NCI-H2196 (cell line): ENCODE data around the gene FAT1.
A peak's percentile ranks its signal among the peaks of the same experiment; 100 is the strongest.
"Not testable (repeated sequence)": the region's sequence is repeated elsewhere in the genome, so short reads cannot be mapped to it uniquely, and the experiment has no call there.

Experiments
- DNase-seq: peaks from one replicate; lab custom pipeline; 2025; ENCODE audit not compliant: unreplicated experiment; lab: John Stamatoyannopoulos, UW

Gene FAT1, protein sequence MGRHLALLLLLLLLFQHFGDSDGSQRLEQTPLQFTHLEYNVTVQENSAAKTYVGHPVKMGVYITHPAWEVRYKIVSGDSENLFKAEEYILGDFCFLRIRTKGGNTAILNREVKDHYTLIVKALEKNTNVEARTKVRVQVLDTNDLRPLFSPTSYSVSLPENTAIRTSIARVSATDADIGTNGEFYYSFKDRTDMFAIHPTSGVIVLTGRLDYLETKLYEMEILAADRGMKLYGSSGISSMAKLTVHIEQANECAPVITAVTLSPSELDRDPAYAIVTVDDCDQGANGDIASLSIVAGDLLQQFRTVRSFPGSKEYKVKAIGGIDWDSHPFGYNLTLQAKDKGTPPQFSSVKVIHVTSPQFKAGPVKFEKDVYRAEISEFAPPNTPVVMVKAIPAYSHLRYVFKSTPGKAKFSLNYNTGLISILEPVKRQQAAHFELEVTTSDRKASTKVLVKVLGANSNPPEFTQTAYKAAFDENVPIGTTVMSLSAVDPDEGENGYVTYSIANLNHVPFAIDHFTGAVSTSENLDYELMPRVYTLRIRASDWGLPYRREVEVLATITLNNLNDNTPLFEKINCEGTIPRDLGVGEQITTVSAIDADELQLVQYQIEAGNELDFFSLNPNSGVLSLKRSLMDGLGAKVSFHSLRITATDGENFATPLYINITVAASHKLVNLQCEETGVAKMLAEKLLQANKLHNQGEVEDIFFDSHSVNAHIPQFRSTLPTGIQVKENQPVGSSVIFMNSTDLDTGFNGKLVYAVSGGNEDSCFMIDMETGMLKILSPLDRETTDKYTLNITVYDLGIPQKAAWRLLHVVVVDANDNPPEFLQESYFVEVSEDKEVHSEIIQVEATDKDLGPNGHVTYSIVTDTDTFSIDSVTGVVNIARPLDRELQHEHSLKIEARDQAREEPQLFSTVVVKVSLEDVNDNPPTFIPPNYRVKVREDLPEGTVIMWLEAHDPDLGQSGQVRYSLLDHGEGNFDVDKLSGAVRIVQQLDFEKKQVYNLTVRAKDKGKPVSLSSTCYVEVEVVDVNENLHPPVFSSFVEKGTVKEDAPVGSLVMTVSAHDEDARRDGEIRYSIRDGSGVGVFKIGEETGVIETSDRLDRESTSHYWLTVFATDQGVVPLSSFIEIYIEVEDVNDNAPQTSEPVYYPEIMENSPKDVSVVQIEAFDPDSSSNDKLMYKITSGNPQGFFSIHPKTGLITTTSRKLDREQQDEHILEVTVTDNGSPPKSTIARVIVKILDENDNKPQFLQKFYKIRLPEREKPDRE (N-terminal part only)

GRCh38 chr4:186723292-186724057 is at the start of gene FAT1:
FAT1 (minus strand) TSS chr4:186723856; CDS start chr4:186709827, 14,029 bp downstream.
- DNase-seq: peak; percentile 47

- no peak for DNase-seq
These were observed 49.4 kb upstream of the FAT1 start for GRCh38 chr4:186772936-186773487.

DNA sequence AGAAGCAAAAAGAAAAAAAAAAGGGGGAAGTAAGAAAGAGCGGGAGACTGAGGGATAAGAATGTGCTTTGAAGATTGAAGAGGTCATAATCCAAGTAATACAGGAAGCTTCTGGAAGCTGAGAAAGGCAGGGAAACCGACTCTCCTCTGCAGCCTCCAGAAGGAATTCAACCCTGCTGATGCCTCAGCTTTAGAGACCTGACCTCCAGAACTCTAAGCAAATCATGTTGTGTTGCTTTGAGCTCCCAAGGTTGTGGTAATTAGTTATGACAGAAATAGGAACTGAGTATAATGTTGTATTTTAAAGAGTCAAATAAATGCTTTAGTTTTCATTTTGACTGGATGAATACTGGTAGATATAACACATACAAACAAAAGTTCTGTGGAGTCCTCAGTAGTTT is 48.0 kb upstream of the FAT1 start:
- DNase-seq: no peak

GRCh38 chr4:186770481-186771175 is 47.0 kb upstream of the FAT1 start:
- no peak for DNase-seq

DNA sequence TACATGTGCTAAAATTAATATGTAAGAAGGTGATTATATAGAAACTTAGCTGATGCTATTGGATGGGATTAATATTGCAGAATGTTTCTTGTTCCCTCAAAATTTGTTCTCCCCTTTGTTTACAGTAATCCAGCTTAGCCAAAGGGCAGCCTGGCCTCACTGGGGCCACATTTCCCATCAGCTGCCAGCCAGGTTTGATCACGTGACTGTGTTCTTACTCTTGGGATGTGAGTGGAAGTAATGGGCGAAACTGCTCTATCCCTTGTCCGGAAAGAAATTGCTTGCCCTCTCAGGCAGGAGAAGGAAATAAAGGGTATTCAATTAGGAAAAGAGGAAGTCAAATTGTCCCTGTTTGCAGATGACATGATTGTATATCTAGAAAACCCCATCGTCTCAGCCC is 44.1 kb upstream of the FAT1 start:
- DNase-seq: no peak

DNA sequence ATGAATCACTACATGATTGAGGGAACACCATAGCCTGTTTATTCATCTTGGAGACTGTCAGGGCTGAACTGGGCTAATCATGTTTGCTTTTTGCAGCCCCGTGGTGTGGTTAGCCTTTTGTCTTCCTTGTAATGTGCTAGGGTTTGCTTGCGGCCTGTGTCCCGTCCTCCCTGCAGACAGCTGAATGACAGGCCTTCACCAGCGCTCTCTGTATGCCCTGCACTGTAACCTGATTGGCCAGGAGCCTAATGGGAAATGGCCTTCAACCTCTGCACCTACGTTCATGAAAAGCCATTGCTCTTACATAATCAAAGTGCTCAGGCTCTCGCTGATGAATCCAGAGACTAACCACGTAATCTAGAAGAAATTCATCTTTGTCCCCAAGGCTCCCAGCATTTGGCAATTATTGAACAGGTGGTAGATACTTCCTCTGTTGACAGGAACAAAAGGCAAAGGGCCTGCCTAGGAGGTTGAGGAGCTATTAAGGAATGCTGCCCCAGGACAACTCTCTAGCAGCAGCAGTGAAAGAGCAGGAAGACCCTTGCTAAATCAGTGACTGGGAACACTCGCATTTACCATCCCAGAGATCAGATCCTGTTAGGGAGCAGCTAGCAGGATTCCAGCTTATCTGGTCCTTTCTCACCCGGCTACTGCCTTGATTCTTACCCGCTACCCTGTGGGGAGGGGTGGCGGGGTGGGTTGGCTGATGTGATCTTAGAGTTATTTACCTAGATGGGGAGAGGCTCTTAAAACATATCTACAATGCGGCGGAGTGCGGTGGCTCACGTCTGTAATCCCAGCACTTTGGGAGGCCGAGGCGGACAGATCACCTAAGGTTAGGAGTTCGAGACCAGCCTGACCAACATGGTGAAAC is 42.3 kb upstream of the FAT1 start:
- no peak for DNase-seq

- no peak for DNase-seq
These were observed 41.5 kb upstream of the FAT1 start for GRCh38 chr4:186765138-186765537.

- DNase-seq: no peak
These were observed 40.8 kb upstream of the FAT1 start for GRCh38 chr4:186764457-186764856.

DNA sequence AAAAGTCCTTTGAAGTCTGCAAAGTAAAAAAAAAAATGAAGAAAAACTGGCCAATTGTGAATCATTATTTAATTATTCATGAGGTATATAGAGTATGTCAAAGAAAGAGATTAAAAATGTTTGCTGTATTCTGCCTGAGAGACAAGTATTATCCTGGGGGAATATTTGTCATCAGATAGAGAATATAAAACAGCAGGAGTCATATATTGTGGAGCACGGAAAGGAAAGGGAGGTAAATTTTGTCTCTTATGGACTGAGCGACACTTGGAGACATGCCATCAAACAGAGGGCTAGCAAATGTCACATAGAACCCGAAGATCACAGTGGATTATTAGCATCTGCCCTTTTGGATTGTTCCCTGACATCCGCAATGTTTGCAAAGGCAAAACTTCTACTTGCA is 39.2 kb upstream of the FAT1 start:
- DNase-seq: no peak

DNA sequence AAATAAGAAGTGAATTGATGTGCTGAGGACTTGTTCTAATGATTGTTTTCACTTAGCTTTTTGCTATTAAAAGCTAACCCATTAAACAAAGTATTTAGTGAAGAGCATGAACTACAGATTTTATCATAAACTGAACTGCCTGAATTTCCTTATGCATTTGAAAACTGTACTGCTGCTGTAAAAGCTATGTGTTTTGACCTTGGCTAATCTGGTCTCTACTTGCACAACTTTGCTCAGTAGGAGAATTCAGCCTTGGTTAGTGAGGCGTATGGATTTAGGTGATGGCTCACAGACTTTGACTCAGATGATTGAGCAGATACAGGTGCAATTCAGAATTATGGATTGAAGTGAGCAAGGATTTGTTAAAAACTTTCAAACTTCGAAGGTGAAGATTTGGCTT is 38.7 kb upstream of the FAT1 start:
- DNase-seq: no peak

GRCh38 chr4:186761956-186762355 is 38.3 kb upstream of the FAT1 start:
- DNase-seq: not testable (repeated sequence)

GRCh38 chr4:186761393-186761792 is 37.7 kb upstream of the FAT1 start:
- DNase-seq: no peak

DNA sequence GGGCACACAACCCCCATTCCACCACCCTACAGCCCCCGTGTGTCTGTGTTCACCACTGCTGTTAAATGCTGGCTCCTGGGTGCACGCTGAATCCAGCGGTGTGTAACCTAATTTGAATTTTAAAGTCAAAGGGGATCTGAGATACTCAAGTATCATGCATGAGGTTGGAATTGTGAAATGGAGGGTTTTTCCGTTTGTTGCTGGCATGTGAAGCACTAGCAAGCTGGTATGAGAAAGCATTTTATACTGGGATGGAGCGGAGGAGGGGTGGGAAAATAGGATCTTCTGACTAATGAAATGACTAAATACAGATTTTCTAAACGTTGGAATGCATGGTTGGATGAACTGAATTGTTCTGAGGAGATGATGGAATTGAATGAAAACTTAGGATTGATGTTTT is 36.9 kb upstream of the FAT1 start:
- no peak for DNase-seq

DNA sequence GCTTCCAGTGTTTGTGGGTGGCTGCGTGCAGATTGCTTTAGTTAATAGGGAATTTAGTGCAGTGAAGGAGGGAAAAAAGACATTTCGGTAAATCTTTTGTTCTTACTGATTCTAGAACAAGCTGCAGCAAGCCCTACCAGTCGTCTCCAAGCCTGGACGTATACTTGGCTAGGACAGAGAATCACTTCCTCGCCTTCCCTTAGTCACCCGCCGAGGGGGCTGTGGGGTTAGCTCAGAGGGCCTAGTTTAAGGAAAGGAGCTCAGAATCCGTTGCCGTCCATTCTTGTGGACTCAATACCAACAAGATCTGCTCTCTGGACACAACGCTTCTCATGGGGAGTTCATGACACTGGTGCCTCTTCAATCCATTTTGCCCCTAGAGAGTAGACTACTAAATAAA is 36.3 kb upstream of the FAT1 start:
- no peak for DNase-seq

DNA sequence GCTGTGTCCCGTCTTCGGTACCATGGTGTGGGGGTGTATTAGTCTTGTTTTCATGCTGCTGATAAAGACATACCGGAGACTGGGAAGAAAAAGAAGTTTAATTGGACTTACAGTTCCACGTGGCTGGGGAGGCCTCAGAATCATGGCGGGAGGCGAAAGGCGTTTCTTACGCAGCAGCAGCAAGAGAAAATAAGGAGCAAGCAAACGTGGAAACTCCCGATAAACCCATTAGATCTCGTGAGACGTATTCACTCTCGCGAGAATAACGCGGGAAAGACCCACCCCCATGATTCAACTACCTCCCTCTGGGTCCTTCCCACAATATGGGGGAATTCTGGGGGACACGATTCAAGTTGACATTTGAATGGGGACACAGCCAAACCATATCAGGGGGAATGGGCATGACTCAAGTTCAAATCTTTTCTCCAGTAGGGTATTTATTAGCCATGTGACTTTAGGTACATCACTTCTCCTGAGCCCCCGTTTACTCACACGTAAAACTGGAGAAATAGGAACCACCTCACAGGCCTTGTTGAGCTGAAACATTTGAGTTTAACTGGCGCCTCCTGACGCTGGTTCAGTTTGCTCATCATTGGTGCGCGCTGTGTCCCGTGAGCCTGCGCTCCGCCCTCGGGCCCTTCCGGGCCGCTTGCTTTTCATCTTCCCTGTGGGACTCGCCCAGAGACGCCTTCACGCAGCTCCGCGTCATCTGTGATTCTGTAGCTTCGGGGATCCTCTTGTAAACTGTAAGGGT is 35.5 kb upstream of the FAT1 start:
- no peak for DNase-seq

DNA sequence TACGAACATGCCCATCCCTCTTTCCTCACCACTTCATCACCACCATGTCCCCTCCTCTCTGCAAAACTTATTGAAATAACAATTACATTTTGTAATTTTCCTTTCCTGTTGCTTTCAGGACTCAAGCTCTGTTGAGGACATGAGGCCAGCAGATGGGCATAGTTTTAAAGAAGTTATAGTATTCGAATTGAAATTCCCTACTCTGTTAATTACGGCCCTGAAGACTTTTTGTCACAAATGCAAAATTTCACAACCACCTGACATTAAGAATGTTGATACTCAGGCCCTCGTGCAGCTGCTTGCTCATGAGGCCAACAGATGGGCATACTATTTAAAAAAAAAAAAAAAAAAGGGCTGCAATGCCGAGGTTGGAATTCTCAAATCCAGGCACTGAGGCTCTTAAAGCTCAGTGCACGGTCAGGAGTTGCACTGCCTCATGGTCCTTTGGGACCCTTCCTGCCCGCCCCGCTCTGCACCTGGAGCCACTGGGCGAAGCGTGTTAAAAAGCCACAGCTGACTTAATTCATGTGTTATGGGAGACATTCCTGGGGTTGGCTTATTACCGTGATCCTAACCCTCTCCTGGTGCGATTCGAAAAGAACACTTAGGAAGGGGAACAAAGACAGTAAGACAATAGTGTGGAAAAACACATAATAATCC is 34.2 kb upstream of the FAT1 start:
- DNase-seq: no peak

DNA sequence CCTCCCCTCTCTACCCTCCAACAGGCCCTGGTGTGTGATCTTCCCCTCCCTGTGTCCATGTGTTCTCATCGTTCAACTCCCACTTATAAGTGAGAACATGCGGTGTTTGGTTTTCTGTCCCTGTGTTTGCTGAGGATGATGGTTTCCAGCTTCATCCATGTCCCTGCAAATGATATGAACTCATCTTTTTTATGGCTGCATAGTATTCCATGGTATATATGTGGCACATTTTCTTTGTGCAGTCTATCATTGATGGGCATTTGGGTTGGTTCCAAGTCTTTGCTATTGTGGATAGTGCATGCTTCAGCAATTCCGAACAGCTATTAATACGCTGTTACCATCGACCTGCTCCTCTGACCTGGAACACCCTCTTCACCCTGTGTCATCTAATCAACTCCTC is 32.9 kb upstream of the FAT1 start:
- not testable (repeated sequence) for DNase-seq
